C4-2B (cell line): ENCODE measurements around the gene THEMIS.
"Not testable (repeated sequence)": the region's sequence is repeated elsewhere in the genome, so short reads cannot be mapped to it uniquely, and the experiment has no call there.

Experiments
- H3K27ac ChIP-seq: fragments of 450-650 bp; 2 replicates; pipeline ENCODE4 v1.5.1; 2017
- ZFX ChIP-seq: fragments of 450-650 bp; IDR thresholded peaks from 2 replicates; pipeline ENCODE4 v1.6.1; 2017
- TF ChIP-seq, protein P1 (sequence below): fragments of 450-650 bp; conservative IDR thresholded peaks from 2 replicates; pipeline ENCODE4 v1.5.1; 2017; ENCODE audit warnings: mild to moderate bottlenecking

THEMIS gene

DNA sequence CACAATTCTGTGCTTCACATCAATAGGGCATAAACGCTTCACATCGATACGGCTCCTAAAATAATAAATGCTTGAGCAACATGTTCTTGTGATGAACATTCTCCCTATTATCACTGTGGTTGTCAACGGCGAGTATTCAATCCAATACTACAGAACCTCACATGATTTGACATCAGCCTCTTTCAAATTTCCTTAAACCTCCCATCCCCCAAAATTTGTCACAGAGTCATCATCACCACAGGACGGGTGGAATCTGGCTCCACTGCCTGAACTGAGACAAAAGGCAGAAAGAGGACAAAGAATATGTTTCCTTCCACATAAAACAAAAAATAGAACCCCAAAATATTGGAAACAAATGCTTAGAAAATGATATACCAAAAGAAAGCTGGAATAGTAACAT lies 7.3 kb downstream of the THEMIS start:
- no peak overlapping the region for H3K27ac ChIP-seq
- TF ChIP-seq ZFX = no peak
- TF ChIP-seq, protein P1, sequence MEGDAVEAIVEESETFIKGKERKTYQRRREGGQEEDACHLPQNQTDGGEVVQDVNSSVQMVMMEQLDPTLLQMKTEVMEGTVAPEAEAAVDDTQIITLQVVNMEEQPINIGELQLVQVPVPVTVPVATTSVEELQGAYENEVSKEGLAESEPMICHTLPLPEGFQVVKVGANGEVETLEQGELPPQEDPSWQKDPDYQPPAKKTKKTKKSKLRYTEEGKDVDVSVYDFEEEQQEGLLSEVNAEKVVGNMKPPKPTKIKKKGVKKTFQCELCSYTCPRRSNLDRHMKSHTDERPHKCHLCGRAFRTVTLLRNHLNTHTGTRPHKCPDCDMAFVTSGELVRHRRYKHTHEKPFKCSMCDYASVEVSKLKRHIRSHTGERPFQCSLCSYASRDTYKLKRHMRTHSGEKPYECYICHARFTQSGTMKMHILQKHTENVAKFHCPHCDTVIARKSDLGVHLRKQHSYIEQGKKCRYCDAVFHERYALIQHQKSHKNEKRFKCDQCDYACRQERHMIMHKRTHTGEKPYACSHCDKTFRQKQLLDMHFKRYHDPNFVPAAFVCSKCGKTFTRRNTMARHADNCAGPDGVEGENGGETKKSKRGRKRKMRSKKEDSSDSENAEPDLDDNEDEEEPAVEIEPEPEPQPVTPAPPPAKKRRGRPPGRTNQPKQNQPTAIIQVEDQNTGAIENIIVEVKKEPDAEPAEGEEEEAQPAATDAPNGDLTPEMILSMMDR = no peak

DNA sequence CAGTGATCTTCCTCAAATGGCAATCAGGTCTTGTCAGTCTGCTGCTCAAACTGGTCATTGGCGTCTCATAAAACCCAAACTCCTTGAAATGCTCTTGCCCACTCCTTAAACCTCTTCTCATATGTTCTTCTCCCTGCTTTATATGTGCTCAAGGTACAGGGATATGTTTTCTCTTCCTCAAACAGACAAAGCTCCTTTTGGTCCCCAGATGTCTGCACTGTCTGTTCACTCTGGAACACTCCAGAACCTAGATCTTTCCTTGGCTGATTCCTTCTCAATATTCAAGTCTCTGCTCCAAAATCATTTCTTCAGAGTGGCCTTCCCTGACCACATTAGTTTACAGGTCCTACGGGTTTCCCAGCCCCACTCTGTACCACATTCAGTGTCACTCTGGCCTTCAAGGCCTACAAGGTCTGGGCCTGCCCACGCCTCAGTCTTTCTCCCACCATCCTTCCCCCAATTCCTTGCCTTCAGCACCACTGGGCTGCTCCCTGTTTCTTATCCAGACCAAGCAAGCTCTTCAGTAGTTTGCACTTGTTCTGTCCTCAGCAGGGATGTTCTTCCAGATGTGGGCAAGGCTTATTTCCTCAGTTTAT lies 9.0 kb downstream of the THEMIS start:
- H3K27ac ChIP-seq = no peak overlapping the region
- no peak for TF ChIP-seq ZFX
- TF ChIP-seq, protein P1 = no peak

GRCh38 chr6:127886603-127887002 lies 14.3 kb downstream of the THEMIS start:
- H3K27ac ChIP-seq = no peak overlapping the region
- TF ChIP-seq, protein P1 = no peak
- no peak for TF ChIP-seq ZFX

DNA sequence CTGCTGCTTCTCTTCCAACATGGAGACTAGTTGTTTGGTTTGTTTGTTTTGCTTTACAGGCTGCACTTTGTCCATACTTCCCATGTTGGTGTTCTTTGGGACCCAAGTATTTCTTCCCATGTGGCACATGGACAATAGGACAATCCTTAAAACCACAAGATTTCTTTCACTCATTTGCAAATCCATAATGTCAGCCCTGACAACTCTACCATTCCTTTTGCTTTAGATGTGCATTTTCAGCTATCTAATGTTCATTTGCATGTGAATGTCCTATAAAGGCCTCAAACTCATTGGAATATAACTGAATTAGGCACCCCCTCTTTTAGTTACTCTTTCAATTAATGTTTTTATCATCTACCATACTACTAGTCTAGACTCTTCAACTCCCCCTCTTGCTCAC lies 16.7 kb downstream of the THEMIS start:
- TF ChIP-seq, protein P1 = no peak
- TF ChIP-seq ZFX = no peak
- H3K27ac ChIP-seq = no peak overlapping the region

- not testable (repeated sequence) for H3K27ac ChIP-seq
Observed at GRCh38 chr6:127881949-127882348, 18.9 kb downstream of the THEMIS start.

GRCh38 chr6:127880429-127880828 lies 20.4 kb downstream of the THEMIS start:
- TF ChIP-seq, protein P1 = no peak
- TF ChIP-seq ZFX = no peak
- no peak overlapping the region for H3K27ac ChIP-seq

DNA sequence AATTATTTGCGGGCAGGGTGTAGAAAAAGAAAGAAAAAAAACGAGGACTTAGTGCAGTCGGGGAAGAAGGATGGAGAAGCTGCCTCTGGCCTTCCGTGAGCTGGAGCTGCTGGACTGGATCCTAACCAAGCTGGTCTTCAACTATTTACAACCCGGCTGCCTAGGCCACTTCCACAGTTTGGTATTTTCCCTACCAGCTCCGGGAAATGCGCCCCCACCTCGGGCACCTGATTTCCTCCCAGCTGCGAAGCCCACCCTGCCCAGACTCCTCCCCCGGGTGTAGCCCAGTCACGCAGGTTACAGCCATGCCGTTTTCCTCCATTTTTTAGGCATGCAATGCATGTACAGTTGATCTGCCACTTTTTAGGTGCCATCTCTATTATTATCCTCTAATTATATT lies 21.2 kb downstream of the THEMIS start:
- no peak overlapping the region for H3K27ac ChIP-seq
- TF ChIP-seq, protein P1 = no peak
- no peak for TF ChIP-seq ZFX

DNA sequence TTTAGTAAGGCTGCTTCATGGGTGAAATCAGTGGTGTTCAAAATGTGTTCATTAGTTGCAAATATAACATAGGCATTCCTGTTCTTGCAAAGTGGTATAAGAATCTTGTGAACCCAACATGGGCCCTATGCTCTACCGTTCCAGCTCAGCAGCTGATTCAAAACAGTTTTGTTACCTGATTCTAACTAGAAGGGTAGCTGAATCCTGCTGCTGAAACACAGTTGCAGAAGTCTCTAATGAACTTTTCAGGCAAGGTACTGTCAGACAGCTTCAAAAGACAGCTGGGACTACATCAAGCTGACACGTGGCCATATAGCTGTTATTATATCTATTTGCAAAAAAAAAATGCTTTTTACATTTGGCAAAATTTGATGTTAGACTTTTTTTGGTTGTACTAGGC lies 22.7 kb downstream of the THEMIS start:
- TF ChIP-seq, protein P1 = no peak
- TF ChIP-seq ZFX = no peak
- H3K27ac ChIP-seq = no peak overlapping the region
